Activated CD4-positive, alpha-beta memory T cell treated with anti-CD3 and anti-CD28 coated beads, Interleukin-2, amount 10 ng/mL, durations not matched to agents 7 days and 5 days (primary cell): ENCODE results near the gene CBX5. TPM values are rescaled to one million over a fixed set of nuclear protein-coding genes. Genes with fewer than 3 reads are reported as not detected.

Experiments
- CTCF ChIA-PET: fragments of 350-600 bp; sonication (Branson Sonifier 250); formaldehyde crosslinking; loops from one replicate; lab custom pipeline; 2021; ENCODE audit warnings: antibody characterized with exemption, inconsistent platforms; lab: Charles Lee
- POLR2A ChIA-PET: fragments of 350-600 bp; sonication (Branson Sonifier 250); formaldehyde crosslinking; loops from one replicate; lab custom pipeline; 2021; ENCODE audit warnings: antibody characterized with exemption; lab: Charles Lee
- DNase-seq: peaks from one replicate; pipeline ENCODE4 v3.0.0-alpha.2; 2020
- H3K27ac Mint-ChIP-seq: one replicate; pipeline ENCODE4 v1.8.0; 2021; ENCODE audit warnings: mild to moderate bottlenecking, mixed read lengths
- H3K27me3 Mint-ChIP-seq: one replicate; pipeline ENCODE4 v1.8.0; 2021; ENCODE audit warnings: mixed read lengths
- H3K36me3 Mint-ChIP-seq: one replicate; pipeline ENCODE4 v1.8.0; 2021; ENCODE audit warnings: low read depth, mixed read lengths
- H3K4me1 Mint-ChIP-seq: one replicate; pipeline ENCODE4 v1.8.0; 2021; ENCODE audit warnings: mixed read lengths
- H3K4me3 Mint-ChIP-seq: one replicate; pipeline ENCODE4 v1.8.0; 2021; ENCODE audit warnings: mild to moderate bottlenecking, mixed read lengths
- H3K9me3 Mint-ChIP-seq: one replicate; pipeline ENCODE4 v1.8.0; 2021; ENCODE audit warnings: mixed read lengths
- total RNA-seq, 2 experiments: library from RNA; stranded (reverse); gene quantifications; one replicate each; pipeline ENCODE4 v1.2.3, GENCODE V29; 2021

The CBX5 gene
- total RNA-seq, 2 experiments from 2014 or later, result 103 to 106 TPM

DNA sequence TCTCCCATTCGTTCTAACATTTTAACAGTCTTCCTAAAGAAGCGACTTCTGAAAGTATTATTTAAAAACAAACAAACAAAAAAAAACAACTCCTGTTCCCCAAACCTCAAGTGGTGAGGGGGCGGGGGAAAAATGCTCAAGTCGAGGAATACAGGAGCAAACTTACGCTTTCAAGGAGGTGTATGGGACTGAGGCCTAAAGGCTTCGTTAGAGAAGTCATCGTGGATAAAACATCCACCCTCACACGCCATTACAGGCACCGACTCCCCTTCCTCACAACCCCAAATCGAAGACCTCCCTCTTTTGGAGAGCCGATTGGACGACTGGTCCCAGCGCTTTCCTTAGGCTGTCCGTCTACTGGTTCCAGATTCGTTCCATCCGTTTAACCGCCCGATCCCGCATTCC lies 693 bp downstream of the CBX5 start:
- Mint-ChIP-seq H3K4me3 (no peak overlapping the region), H3K4me1 (peaks cover 58% of the 10 kb centered on the region), H3K9me3 (no peaks in the 10 kb centered on the region), H3K27ac (no peak overlapping the region), H3K27me3 (no peaks in the 10 kb centered on the region), H3K36me3 (peaks cover 13% of the 10 kb centered on the region)
- DNase-seq, result no peak
- CTCF ChIA-PET, result interaction anchor here (0.8 to 2.9 kb wide), 11 partner anchors 14 to 132 kb away, joined by 3 to 19 read pairs (median 8); partner anchors contain the start of gene COPZ1
- POLR2A ChIA-PET, result interaction anchor here (0.5 to 5.6 kb wide), 19 partner anchors 10 to 219 kb away, joined by 3 to 63 read pairs (median 6); partner anchors contain the start of genes ITGA5 and NCKAP1L

DNA sequence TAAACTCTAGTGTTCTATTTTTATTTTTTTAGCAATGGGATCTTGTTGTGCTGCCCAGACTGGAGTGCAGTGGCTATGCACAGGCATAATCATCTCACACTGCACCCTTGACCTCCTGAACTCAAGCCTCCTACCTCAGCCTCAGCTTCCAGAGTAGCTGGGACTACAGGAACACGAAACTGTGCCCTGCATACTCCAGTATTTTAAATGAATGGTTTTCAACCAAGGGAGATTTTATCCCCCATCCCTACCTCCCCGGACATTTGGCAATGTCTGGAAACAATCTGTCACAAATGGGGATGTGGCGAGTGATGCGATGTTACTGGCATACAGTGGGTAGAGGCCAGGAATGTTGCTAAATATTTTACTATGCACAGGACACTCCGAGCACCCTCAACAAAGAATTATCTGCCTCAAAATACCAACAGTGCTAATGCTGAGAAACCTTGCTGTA lies 2.1 kb downstream of the CBX5 start:
- Mint-ChIP-seq H3K4me1 (peaks cover 56% of the 10 kb centered on the region), H3K36me3 (peaks cover 26% of the 10 kb centered on the region), H3K9me3 (no peaks in the 10 kb centered on the region), H3K27me3 (no peaks in the 10 kb centered on the region), H3K27ac (no peak overlapping the region), H3K4me3 (no peak overlapping the region)
- POLR2A ChIA-PET, result interaction anchor here (1.3 to 5.6 kb wide), 3 partner anchors 9 to 14 kb away, joined by 3 to 60 read pairs (median 9); no protein-coding TSS in a partner anchor
- CTCF ChIA-PET, result interaction anchor here (1.4 to 2.0 kb wide), 3 partner anchors 26 to 51 kb away, joined by 5 to 6 read pairs (median 6); no protein-coding TSS in a partner anchor
- DNase-seq, result no peak

DNA sequence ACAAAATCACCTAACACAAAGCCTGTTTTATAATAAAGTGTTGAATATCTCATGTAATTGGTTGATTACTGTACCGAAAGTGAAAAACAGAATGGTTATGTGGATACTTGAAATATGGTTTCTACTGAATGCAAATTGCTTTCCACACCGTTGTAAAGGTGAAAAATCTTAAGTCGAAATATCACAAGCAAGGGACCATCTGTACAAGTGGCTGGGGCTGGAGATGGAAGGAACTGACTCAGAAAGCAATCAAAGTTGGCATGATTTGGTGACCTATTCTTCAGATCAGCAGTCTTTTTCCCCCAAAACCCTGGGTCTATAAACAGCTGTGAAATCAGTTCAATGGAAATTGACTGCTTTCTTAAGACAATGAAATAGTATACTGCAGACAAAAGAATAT lies 3.6 kb downstream of the CBX5 start:
- Mint-ChIP-seq H3K9me3 (no peaks in the 10 kb centered on the region), H3K4me3 (peak overlapping the region; percentile 39), H3K27ac (peak overlapping the region; percentile 51), H3K4me1 (peaks cover 56% of the 10 kb centered on the region), H3K36me3 (peaks cover 37% of the 10 kb centered on the region), H3K27me3 (no peaks in the 10 kb centered on the region)
- POLR2A ChIA-PET, result interaction anchor here (2.0 kb wide), 1 partner anchor 10 kb away, joined by 9 read pairs; no protein-coding TSS in a partner anchor
- CTCF ChIA-PET, result interaction anchor here (0.6 to 2.0 kb wide), 2 partner anchors 23 to 25 kb away, joined by 4 to 5 read pairs; no protein-coding TSS in a partner anchor
- no peak for DNase-seq

DNA sequence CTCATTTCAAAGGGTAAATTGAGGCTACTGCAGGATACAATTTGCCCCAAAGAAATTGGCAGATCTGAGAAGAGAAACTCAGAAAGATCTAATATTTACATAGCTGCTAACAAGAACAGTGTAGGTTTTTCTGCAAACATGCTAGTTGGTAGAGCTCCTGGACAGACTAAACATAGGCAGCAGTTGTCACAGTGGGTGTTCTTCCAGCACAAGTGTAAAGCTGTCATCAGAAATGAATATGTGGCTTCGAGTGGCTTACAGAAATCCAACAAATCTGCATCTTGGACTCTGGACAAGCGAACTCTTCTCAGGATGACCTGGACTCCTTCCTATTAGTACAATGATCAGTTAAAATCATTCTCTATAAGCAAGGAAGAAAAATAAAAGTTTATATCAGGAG lies 5.9 kb downstream of the CBX5 start:
- CTCF ChIA-PET, result interaction anchor here (1.2 to 2.6 kb wide), 3 partner anchors 9 to 125 kb away, joined by 3 to 7 read pairs (median 3); no protein-coding TSS in a partner anchor
- POLR2A ChIA-PET, result interaction anchor here (0.9 to 2.0 kb wide), 5 partner anchors 9 to 21 kb away, joined by 3 to 10 read pairs (median 4); no protein-coding TSS in a partner anchor
- Mint-ChIP-seq H3K4me3 (no peak overlapping the region), H3K9me3 (no peaks in the 10 kb centered on the region), H3K4me1 (peaks cover 72% of the 10 kb centered on the region), H3K27me3 (no peaks in the 10 kb centered on the region), H3K27ac (no peak overlapping the region), H3K36me3 (peaks cover 40% of the 10 kb centered on the region)
- DNase-seq, result no peak

DNA sequence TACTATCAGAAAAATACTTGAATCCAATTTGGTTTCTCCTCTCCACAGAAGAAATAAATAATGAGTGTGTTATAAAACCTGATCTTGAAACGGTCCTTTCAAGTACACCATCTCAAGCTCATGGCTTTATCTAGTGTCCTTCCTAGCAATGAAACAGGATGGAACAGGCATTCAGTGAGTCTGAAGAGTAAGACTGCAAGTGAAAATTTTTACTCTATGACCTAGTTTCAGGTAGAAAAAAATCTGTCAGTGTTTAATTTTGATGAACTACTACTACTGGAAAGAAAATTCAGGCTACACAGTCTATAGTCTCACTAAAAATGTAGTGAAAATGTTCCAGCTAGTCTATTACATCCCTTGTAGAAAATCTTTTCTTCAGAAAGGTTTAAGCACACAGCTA lies 7.7 kb downstream of the CBX5 start:
- CTCF ChIA-PET, result interaction anchor here (0.9 to 2.6 kb wide), 6 partner anchors 12 to 96 kb away, joined by 3 to 10 read pairs (median 6); partner anchors contain the start of gene COPZ1
- H3K27ac Mint-ChIP-seq, result peak overlapping the region; percentile 21
- no peak overlapping the region for H3K4me3 Mint-ChIP-seq
- H3K27me3 Mint-ChIP-seq, result no peaks in the 10 kb centered on the region
- POLR2A ChIA-PET, result interaction anchor here (0.8 to 2.6 kb wide), 6 partner anchors 8 to 55 kb away, joined by 3 to 14 read pairs (median 4); partner anchors contain the start of genes CBX5 and HNRNPA1
- DNase-seq, result no peak
- peaks cover 47% of the 10 kb centered on the region for H3K36me3 Mint-ChIP-seq
- no peaks in the 10 kb centered on the region for H3K9me3 Mint-ChIP-seq
- peaks cover 61% of the 10 kb centered on the region for H3K4me1 Mint-ChIP-seq

DNA sequence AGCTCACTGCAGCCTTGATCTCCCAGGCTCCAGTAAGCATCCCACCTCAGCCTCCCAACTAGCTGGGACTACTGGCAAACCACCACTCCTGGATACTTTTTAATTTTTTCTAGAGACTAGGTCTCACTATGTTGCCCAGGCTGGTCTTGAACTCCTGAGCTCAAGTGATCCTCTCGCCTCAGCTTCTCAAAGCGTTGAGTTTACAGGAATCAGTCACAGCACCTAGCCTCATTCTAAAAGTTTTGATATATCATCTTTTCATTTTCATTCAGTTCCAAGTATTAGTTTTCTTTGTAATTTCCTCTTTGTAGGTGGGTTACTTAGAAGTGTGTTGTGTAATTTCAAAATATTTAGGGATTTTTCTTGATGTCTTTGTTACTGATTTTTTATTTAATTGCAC lies 9.6 kb downstream of the CBX5 start:
- Mint-ChIP-seq H3K4me3 (no peak overlapping the region), H3K4me1 (peaks cover 49% of the 10 kb centered on the region), H3K9me3 (no peaks in the 10 kb centered on the region), H3K27me3 (no peaks in the 10 kb centered on the region), H3K27ac (peak overlapping the region; percentile 34), H3K36me3 (peaks cover 43% of the 10 kb centered on the region)
- POLR2A ChIA-PET, result interaction anchor here (0.6 to 1.3 kb wide), 5 partner anchors 10 to 19 kb away, joined by 3 to 6 read pairs (median 3); partner anchors contain the start of genes CBX5 and HNRNPA1
- CTCF ChIA-PET, result interaction anchor here (1.0 to 2.4 kb wide), 2 partner anchors 54 to 109 kb away, joined by 3 to 10 read pairs; partner anchors contain the start of gene COPZ1
- DNase-seq, result no peak

DNA sequence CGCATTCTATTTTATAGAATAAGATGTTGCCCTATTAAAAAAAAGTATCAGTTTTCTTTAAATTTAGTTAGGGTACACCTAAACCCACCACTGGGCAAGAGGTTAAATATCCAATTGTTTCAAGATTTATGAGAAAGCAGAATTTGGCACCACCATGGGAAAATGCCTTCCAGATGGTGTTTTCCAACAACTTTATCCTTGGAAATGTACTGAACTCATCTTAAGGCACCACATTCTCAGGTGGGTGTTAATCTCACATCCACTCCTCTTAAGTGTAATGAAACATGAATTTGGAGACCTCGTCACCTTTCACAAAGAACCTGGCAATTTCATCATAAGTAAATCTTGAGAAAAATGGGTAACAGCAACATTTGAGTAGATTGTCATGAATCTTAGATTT lies 13.1 kb downstream of the CBX5 start:
- Mint-ChIP-seq H3K36me3 (peaks cover 19% of the 10 kb centered on the region), H3K4me3 (no peak overlapping the region), H3K9me3 (no peaks in the 10 kb centered on the region), H3K27me3 (no peaks in the 10 kb centered on the region), H3K4me1 (peaks cover 31% of the 10 kb centered on the region), H3K27ac (no peak overlapping the region)
- no peak for DNase-seq
- CTCF ChIA-PET, result interaction anchor here (1.0 to 1.7 kb wide), 4 partner anchors 8 to 58 kb away, joined by 4 to 7 read pairs (median 6); partner anchors contain the start of gene COPZ1
- POLR2A ChIA-PET, result interaction anchor here (1.0 to 1.2 kb wide), 2 partner anchors 12 to 13 kb away, joined by 3 to 5 read pairs; partner anchors contain the start of genes CBX5 and HNRNPA1

DNA sequence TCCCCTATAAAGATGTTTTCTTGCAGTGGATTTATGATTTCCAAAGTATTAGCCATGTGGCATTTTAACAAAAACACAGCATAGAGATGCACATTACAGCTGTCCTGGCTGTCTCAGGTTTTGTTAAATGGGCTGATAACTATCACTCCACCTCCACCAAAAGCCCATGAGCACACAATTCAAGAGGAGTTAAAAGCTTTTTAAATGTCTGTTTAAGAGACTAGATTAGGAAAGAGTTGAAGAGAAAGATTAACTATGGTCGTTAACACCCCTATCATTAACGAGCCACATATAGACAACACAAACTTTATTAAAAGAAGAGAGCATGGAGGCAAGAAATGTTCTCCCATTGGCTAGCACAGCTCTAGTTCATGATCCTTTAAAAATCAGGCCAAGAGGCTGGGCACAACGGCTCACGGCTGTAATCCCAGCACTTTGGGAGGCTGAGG lies 14.5 kb downstream of the CBX5 start:
- Mint-ChIP-seq H3K9me3 (no peaks in the 10 kb centered on the region), H3K27ac (no peak overlapping the region), H3K4me3 (no peak overlapping the region), H3K36me3 (peaks cover 14% of the 10 kb centered on the region), H3K27me3 (no peaks in the 10 kb centered on the region), H3K4me1 (peaks cover 24% of the 10 kb centered on the region)
- no peak for DNase-seq
- CTCF ChIA-PET, result interaction anchor here (1.2 to 3.0 kb wide), 6 partner anchors 9 to 175 kb away, joined by 3 to 21 read pairs (median 4); no protein-coding TSS in a partner anchor
- POLR2A ChIA-PET, result interaction anchor here (1.2 to 6.6 kb wide), 4 partner anchors 8 to 21 kb away, joined by 5 to 33 read pairs (median 8); partner anchors contain the start of genes CBX5 and HNRNPA1

DNA sequence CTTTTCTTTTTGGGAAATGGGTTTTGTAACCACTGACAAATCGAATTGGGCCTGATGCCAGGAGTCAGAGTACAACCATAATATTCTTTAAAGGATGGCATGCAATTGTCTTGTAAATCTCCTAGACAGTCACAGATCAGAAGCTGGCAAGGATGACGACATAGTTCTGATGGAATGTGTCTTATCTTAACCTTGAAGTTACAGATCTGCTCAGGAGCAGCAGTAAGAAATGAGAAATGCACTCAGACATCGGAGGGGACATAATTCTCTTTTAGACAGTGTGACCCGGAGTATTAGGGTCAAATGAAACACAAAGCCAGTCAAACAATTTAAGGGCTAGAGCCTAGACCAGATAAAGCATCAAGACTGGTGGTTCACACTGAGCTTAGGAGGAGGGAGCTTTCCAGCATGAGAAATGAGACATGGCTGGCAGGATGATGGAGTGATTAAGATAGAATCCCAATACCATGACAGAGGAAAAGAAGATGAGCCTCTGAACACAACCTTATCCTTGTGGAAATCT lies 17.5 kb downstream of the CBX5 start:
- ChIA-PET CTCF (interaction anchor here (0.9 to 3.0 kb wide), 2 partner anchors 11 to 30 kb away, joined by 3 to 21 read pairs; no protein-coding TSS in a partner anchor), POLR2A (interaction anchor here (1.0 to 6.6 kb wide), 2 partner anchors 11 to 18 kb away, joined by 3 to 33 read pairs; partner anchors contain the start of genes CBX5 and HNRNPA1)
- Mint-ChIP-seq H3K36me3 (peaks cover 7% of the 10 kb centered on the region), H3K9me3 (no peaks in the 10 kb centered on the region), H3K27me3 (no peaks in the 10 kb centered on the region), H3K4me3 (no peak overlapping the region), H3K4me1 (peaks cover 31% of the 10 kb centered on the region), H3K27ac (no peak overlapping the region)
- DNase-seq, result no peak

DNA sequence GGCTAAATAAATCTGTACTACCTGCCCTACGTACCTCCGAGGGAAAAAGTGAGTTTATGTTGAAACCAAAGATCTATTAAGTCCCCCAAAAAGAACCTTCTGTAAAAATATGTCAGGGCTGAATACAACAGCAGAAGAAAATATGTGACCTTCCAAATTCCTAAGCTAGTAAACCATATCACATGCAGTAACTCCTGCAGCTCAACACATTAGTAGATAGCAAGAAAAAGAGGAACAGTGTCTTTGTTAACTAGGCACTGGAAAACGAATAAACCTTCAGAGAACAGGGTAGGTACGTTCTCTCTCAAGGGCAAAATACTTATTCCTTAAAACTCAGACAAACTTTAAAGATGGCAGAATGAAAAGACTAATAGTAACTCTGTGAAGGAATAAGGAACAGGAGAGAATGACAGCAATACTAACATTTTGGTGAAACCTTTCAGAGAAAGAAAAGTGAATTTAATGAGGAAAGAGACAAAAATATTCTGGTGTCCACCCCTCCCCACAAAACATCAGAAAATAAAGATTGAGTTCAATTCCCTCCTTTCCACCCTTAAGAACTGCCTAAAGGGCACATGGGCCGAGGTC lies 18.0 kb downstream of the CBX5 start:
- DNase-seq, result no peak
- Mint-ChIP-seq H3K27me3 (no peaks in the 10 kb centered on the region), H3K36me3 (peaks cover 11% of the 10 kb centered on the region), H3K9me3 (no peaks in the 10 kb centered on the region), H3K4me1 (peaks cover 31% of the 10 kb centered on the region), H3K27ac (no peak overlapping the region), H3K4me3 (no peak overlapping the region)
- POLR2A ChIA-PET, result interaction anchor here (6.6 kb wide), 1 partner anchor 19 kb away, joined by 33 read pairs; the partner anchor contains the start of genes CBX5 and HNRNPA1
- CTCF ChIA-PET, result interaction anchor here (0.9 kb wide), 1 partner anchor 31 kb away, joined by 3 read pairs; no protein-coding TSS in a partner anchor

DNA sequence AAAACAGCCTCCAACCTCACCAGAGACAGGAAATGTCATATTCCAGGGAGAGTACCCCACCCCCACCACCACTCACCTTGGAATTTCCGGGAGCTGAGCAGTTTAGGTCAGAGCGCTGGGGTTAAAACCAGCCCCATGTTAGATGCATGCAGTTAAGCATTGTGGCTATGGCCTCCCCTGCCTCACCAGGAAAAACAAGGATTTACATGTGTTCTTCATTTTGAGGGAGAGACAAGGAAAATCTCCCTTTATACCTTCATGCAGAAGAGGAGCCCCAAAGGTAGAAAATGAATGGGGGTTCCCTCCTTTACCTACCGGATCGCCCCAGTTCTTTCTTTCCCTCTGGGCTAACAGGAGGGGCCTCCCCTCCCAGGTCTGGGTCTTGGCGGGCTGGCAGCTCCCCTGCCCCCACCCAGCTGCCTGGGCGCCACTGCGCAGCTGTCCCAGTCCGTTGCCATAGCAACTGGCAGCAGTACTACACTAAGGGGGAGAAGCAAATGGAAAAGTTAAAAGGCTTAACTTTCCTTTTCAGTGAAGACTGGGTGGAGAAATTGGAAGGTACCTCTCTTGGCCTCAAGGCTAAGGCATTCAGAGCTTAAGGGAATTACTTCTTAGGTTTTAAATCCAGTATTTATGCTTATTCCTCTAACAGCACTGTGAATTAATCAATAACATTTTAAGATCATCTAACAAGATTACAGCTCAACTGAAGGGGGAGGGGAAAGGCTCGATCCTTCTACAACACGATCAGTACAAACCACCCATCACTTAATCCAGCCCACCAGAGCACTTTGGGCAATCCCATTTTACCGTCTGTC lies 20.5 kb downstream of the CBX5 start:
- no peaks in the 10 kb centered on the region for H3K9me3 Mint-ChIP-seq
- DNase-seq, result no peak
- H3K27ac Mint-ChIP-seq, result no peak overlapping the region
- peaks cover 24% of the 10 kb centered on the region for H3K4me1 Mint-ChIP-seq
- ChIA-PET POLR2A (interaction anchor here (1.0 to 6.6 kb wide), 3 partner anchors 11 to 21 kb away, joined by 3 to 33 read pairs (median 5); partner anchors contain the start of genes CBX5 and HNRNPA1), CTCF (interaction anchor here (1.2 to 2.3 kb wide), 4 partner anchors 8 to 120 kb away, joined by 3 to 10 read pairs (median 6); partner anchors contain the start of gene COPZ1)
- peaks cover 19% of the 10 kb centered on the region for H3K36me3 Mint-ChIP-seq
- no peak overlapping the region for H3K4me3 Mint-ChIP-seq
- H3K27me3 Mint-ChIP-seq, result no peaks in the 10 kb centered on the region
